ENCODE measurements around the gene KCNN2. TPM values are rescaled to one million over a fixed set of nuclear protein-coding genes. Genes with fewer than 3 reads are reported as not detected.

The KCNN2 gene
- total RNA-seq, 1 donor from 2014 or later, result not detected

DNA sequence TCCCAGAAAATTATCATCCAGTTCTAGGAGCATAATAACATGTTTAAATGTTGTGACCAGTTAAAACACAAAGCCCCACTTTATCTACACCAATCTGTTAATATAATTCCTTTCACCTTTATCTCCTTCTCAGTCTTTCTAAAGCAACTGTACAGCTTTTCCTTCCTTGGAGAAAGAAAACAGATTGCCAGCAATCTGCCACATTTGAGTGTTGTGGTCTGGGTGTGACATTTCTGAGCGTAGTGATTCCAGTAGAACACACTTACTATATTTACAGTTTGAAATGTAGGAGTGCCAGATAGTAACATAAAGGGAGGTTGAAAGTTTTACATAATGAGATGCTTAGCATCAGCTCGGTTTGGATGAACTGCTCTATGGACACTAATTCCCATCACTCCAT is 76.1 kb downstream of the KCNN2 start:
- Mint-ChIP-seq H3K27me3 (peaks cover 17% of the 10 kb centered on the region), H3K4me1 (peaks cover 3% of the 10 kb centered on the region), H3K9me3 (no peaks in the 10 kb centered on the region), H3K27ac (no peak overlapping the region), H3K36me3 (ENCODE audit: low read depth) (no peaks in the 10 kb centered on the region), H3K4me3 (no peak overlapping the region)
- ATAC-seq (ENCODE audit: low read depth) (no peak), DNase-seq (no peak)
- CTCF ChIA-PET, result no interaction called here
- intact Hi-C loops (cut with micrococcal nuclease), result no loop called here
- POLR2A ChIA-PET, result no interaction called here
- TF ChIP-seq CTCF (IDR thresholded peaks at IDR 0.05), result no peak

- Mint-ChIP-seq H3K36me3 (ENCODE audit: low read depth) (no peaks in the 10 kb centered on the region), H3K27me3 (peaks cover 19% of the 10 kb centered on the region), H3K4me1 (peaks cover 3% of the 10 kb centered on the region), H3K9me3 (no peaks in the 10 kb centered on the region), H3K4me3 (no peak overlapping the region), H3K27ac (no peak overlapping the region)
- TF ChIP-seq CTCF (IDR thresholded peaks at IDR 0.05), result no peak
- intact Hi-C loops (cut with micrococcal nuclease), result no loop called here
- ChIA-PET POLR2A (no interaction called here), CTCF (interaction anchor here (0.9 kb wide), 1 partner anchor 9 kb away, joined by 5 read pairs; no protein-coding TSS in a partner anchor)
- DNase-seq (no peak), ATAC-seq (ENCODE audit: low read depth) (no peak)
Measured at GRCh38 chr5:114438471-114438870, 76.6 kb downstream of the KCNN2 start.

- no peak overlapping the region for H3K27ac Mint-ChIP-seq
- CTCF ChIA-PET, result interaction anchor here (0.9 to 2.5 kb wide), 7 partner anchors 8 to 835 kb away, joined by 3 to 12 read pairs (median 5); no protein-coding TSS in a partner anchor
- POLR2A ChIA-PET, result no interaction called here
- no peak for TF ChIP-seq CTCF (IDR thresholded peaks at IDR 0.05)
- DNase-seq, result no peak
- ATAC-seq (ENCODE audit: low read depth), result no peak
- peaks cover 5% of the 10 kb centered on the region for H3K27me3 Mint-ChIP-seq
- no peaks in the 10 kb centered on the region for H3K36me3 Mint-ChIP-seq (ENCODE audit: low read depth)
- no peaks in the 10 kb centered on the region for H3K4me1 Mint-ChIP-seq
- no peak overlapping the region for H3K4me3 Mint-ChIP-seq
- no peaks in the 10 kb centered on the region for H3K9me3 Mint-ChIP-seq
- intact Hi-C loops (cut with micrococcal nuclease), result no loop called here
Measured at GRCh38 chr5:114447084-114447773, 85.4 kb downstream of the KCNN2 start.

DNA sequence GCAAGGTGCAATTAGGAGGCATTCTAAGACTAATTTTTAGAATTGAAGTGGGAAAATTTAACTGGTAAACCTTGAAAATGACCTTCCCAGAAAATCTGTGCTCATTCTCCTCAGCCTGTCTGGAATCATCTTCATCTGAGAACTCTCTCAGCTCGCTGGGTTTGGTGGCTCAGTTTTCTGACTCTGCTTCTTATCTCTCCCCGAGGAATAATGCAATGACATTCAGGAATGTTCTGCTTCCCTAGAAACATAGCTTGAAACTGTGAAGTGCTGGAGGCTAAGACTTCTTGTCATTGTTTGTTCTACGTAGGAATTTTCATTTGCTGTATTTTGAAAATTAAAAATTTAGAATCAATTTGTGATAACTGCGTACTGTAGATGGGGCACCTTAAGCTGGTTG is 86.6 kb downstream of the KCNN2 start:
- Mint-ChIP-seq H3K27ac (no peak overlapping the region), H3K9me3 (no peaks in the 10 kb centered on the region), H3K27me3 (peaks cover 3% of the 10 kb centered on the region), H3K36me3 (ENCODE audit: low read depth) (no peaks in the 10 kb centered on the region), H3K4me3 (no peak overlapping the region), H3K4me1 (no peaks in the 10 kb centered on the region)
- intact Hi-C loops (cut with micrococcal nuclease), result no loop called here
- no peak for ATAC-seq (ENCODE audit: low read depth)
- TF ChIP-seq CTCF (IDR thresholded peaks at IDR 0.05), result no peak
- ChIA-PET CTCF (interaction anchor here (0.6 to 5.2 kb wide), 5 partner anchors 415 to 839 kb away, joined by 3 to 51 read pairs (median 12); no protein-coding TSS in a partner anchor), POLR2A (no interaction called here)
- no peak for DNase-seq

DNA sequence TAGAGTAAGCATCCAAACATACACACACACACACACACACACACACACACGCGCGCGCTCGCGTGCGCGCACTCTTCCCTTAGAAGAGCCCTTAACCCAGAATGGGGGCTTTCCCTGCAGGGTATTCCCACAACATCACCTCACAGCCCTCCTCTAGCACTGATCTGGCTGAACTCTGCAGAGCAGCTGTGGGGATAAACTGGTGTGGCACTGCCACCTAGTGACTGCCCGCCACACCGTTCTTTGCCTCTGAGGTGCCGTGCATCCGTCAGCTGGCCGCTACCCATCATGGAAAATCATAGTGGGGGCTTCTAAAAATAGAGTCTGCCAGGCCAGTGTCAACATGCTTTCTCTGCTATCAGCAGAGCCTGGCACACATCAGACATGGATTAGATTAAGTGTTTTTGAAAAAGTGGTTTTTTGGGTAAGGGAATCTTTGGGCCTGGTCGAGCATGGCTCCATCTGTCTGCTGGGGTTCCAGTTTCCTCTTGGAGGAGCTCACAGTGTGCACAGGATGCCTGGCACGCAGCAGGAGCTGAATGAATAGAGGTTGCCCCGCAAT is 88.1 kb downstream of the KCNN2 start:
- POLR2A ChIA-PET, result no interaction called here
- Mint-ChIP-seq H3K9me3 (no peaks in the 10 kb centered on the region), H3K36me3 (ENCODE audit: low read depth) (no peaks in the 10 kb centered on the region), H3K27me3 (peaks cover 3% of the 10 kb centered on the region), H3K27ac (no peak overlapping the region), H3K4me1 (no peaks in the 10 kb centered on the region), H3K4me3 (no peak overlapping the region)
- ATAC-seq (ENCODE audit: low read depth) (peak; percentile 94), DNase-seq (peak; percentile 37)
- no peak for TF ChIP-seq CTCF (IDR thresholded peaks at IDR 0.05)
- CTCF ChIA-PET, result interaction anchor here (0.7 to 5.2 kb wide), 16 partner anchors 10 to 1686 kb away, joined by 3 to 51 read pairs (median 3); no protein-coding TSS in a partner anchor
- intact Hi-C loops (cut with micrococcal nuclease), result loop anchor here (1.0 to 10.0 kb wide), 6 partner anchors 348 to 1455 kb away; no protein-coding TSS in a partner anchor
